ENCODE data around the gene ADAMTS13. TPM values are rescaled to one million over a fixed set of nuclear protein-coding genes. Genes with fewer than 3 reads are reported as not detected.

Gene ADAMTS13
- total RNA-seq, 1 donor from 2014 or later: 12.9 TPM

GRCh38 chr9:133423216-133423615 is 1.0 kb downstream of the ADAMTS13 start:
- no peak for TF ChIP-seq CTCF (conservative IDR thresholded peaks at IDR 0.05)
- H3K4me1 Mint-ChIP-seq (ENCODE audit: unreplicated experiment): peaks cover 19% of the 10 kb centered on the region
- no peaks in the 10 kb centered on the region for H3K9me3 Mint-ChIP-seq
- H3K4me3 Mint-ChIP-seq: no peak overlapping the region
- no peak for DNase-seq (ENCODE audit: extremely low spot score, unreplicated experiment)
- no peak overlapping the region for H3K27ac Mint-ChIP-seq
- H3K36me3 Mint-ChIP-seq: no peaks in the 10 kb centered on the region
- H3K27me3 Mint-ChIP-seq: peaks cover 12% of the 10 kb centered on the region

GRCh38 chr9:133424187-133424586 is 2.0 kb downstream of the ADAMTS13 start:
- Mint-ChIP-seq H3K36me3 (no peaks in the 10 kb centered on the region), H3K27me3 (peaks cover 13% of the 10 kb centered on the region), H3K27ac (no peak overlapping the region), H3K4me3 (no peak overlapping the region), H3K4me1 (ENCODE audit: unreplicated experiment) (peaks cover 10% of the 10 kb centered on the region), H3K9me3 (no peaks in the 10 kb centered on the region)
- no peak for TF ChIP-seq CTCF (conservative IDR thresholded peaks at IDR 0.05)
- no peak for DNase-seq (ENCODE audit: extremely low spot score, unreplicated experiment)

GRCh38 chr9:133425049-133425632 is 3.0 kb downstream of the ADAMTS13 start:
- no peak overlapping the region for H3K27ac Mint-ChIP-seq
- no peak for TF ChIP-seq CTCF (conservative IDR thresholded peaks at IDR 0.05)
- peaks cover 14% of the 10 kb centered on the region for H3K27me3 Mint-ChIP-seq
- no peaks in the 10 kb centered on the region for H3K36me3 Mint-ChIP-seq
- no peak for DNase-seq (ENCODE audit: extremely low spot score, unreplicated experiment)
- H3K4me3 Mint-ChIP-seq: no peak overlapping the region
- no peaks in the 10 kb centered on the region for H3K9me3 Mint-ChIP-seq
- peaks cover 6% of the 10 kb centered on the region for H3K4me1 Mint-ChIP-seq (ENCODE audit: unreplicated experiment)

GRCh38 chr9:133426011-133426410 is 3.8 kb downstream of the ADAMTS13 start:
- Mint-ChIP-seq H3K9me3 (no peaks in the 10 kb centered on the region), H3K27ac (no peak overlapping the region), H3K4me1 (ENCODE audit: unreplicated experiment) (peaks cover 6% of the 10 kb centered on the region), H3K27me3 (peaks cover 17% of the 10 kb centered on the region), H3K4me3 (no peak overlapping the region), H3K36me3 (no peaks in the 10 kb centered on the region)
- no peak for DNase-seq (ENCODE audit: extremely low spot score, unreplicated experiment)
- TF ChIP-seq CTCF (conservative IDR thresholded peaks at IDR 0.05): no peak

GRCh38 chr9:133427658-133428348 is 5.6 kb downstream of the ADAMTS13 start:
- Mint-ChIP-seq H3K9me3 (no peaks in the 10 kb centered on the region), H3K4me1 (ENCODE audit: unreplicated experiment) (no peaks in the 10 kb centered on the region), H3K36me3 (no peaks in the 10 kb centered on the region)

More at GRCh38 chr9:133427658-133428348, 5.6 kb downstream of the ADAMTS13 start:
- Mint-ChIP-seq H3K27me3 (peaks cover 17% of the 10 kb centered on the region), H3K27ac (no peak overlapping the region), H3K4me3 (peak overlapping the region; percentile 77)
- DNase-seq (ENCODE audit: extremely low spot score, unreplicated experiment): no peak
- no peak for TF ChIP-seq CTCF (conservative IDR thresholded peaks at IDR 0.05)

All from type B pancreatic cell (in vitro differentiated cells).